LHCN-M2 (cell line): Measurements from ENCODE around the gene PKNOX2. TPM values are rescaled to one million over a fixed set of nuclear protein-coding genes. Genes with fewer than 3 reads are reported as not detected.

Experiments used
- DNase-seq: peaks from one replicate; pipeline ENCODE4 v3.0.0-alpha.2; 2012; ENCODE audit warnings: low read depth
- total RNA-seq: library from RNA; depleted of rRNA; stranded (reverse); fragments of >200 nt; gene quantifications from 2 replicates; pipeline ENCODE4 v1.2.3, GENCODE V29; 2014

PKNOX2 gene
- total RNA-seq, 1 experiment from 2014 or later, result 14.6 TPM

DNA sequence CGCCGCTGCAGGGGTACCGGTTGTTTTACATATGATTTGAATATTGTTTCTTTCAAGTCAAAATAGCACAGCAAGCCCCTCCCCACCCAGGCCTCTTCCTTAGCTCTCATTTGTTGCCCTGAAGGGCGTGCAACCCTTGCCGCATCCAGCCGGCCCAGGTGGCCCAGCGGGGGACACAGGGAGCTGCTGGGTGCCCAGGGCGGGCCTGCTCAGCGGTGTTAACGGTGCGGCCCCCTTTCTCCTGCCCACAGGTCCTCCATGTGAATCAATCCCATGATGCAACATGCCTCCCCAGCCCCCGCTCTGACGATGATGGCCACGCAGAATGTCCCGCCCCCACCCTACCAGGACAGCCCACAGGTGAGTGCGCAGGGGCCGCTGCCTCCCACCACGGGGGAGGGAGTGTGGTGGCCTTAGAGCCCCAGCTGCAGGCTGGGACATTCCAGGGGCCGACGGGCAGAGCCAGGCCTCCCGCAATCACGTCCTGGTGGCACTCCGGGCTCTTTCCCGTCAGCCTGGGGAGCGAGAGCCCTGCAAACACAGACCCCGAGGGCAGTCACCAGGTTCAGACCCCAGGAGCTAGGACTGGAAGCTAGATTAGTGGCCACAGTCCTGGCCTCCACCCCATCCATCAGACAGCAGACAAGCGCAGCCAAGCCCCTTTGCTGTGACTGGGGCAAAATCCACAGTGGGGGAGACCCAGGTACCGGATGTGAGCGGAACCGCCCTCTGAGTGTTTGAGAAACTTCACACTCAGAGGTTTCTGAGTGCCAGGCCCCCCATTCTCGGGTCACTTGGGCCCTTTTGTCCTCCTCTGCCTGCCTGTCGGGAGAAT, 186.7 kb downstream of the PKNOX2 start:
- no peak for DNase-seq

DNA sequence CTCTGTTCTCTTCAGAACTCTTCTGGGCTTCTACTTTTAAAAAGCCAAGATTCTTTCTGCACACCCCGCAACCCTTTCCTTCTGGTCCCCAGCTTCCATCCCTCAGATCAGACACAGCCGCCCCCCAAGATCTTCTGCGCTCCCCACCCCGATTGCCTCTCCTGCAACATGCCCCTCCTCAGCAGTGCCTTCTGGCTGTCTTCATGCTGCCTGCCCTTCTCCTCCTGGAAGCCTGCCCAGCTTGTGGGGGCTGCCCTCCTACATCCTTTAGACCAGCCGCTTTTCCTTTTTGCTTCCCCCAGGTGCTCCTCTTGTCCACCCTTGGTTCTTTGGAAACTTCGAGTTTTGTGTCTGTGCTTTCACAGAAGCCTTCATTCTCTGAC, 187.3 kb downstream of the PKNOX2 start:
- DNase-seq, result no peak

DNA sequence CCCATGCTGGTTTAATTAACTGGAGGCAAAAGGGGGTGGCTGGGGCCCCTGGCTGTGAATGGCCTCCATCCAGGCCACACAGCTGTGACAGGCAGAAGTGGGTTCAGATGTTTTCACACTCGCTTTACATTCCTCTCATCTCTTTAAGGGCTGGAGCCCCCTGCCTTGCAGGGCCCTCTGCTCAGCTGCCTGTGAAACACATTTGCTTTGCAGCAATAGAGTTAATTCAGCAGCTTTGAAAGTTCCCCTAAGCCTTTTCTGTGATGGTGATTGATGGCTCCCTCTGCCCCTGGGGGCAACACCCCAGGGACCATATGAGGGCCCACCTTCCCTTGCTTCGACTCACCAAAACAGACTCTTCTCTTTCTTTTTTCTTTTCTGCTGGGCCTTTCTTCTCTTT, 192.2 kb downstream of the PKNOX2 start:
- no peak for DNase-seq

DNA sequence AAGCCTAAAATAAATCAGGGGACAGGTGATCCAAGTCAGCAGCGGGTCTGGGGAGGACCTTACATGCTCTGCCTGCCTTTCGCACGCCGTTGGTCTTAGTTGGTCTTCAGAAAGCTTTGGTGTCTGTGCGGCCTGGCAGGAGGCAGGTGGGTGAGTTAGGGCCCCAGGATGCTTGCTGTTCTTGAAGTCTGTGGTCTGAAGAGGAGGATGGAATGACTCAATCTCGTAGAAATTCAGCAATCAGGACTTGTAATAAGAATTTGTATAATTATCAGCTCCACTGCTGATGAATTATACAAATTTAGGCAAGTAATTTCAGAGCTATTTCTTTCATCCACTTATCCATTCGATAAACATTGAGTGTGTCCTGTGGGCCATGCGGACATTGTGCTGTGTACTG, 193.0 kb downstream of the PKNOX2 start:
- DNase-seq, result no peak

DNA sequence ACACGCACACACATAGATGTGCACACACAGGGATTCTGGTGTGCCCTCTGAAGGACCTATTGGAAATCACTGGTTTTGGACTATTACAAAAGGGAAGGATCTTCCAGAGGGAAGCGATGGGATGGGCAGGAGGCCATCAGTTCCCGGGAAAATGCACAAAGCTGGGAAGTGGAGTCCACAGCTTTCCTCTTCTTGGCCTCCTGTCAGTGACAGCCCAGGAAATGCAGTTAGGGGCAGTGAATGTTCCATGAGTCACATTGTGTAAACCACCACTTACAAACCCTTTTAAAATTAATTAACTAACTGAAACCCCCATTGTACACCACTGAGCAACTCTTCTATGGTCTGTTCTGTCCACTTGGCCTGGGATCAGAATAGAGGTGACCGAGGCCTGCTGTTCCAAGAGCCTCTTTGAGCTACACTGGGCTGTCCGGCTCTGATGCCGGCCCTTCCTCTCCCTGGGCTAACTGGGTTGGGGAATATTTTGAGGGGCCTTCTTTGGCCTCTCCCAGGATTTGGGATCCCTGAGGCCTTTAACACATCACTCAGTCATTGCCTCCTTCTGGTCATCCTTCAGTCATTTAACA, 193.8 kb downstream of the PKNOX2 start:
- DNase-seq, result peak; percentile 44

DNA sequence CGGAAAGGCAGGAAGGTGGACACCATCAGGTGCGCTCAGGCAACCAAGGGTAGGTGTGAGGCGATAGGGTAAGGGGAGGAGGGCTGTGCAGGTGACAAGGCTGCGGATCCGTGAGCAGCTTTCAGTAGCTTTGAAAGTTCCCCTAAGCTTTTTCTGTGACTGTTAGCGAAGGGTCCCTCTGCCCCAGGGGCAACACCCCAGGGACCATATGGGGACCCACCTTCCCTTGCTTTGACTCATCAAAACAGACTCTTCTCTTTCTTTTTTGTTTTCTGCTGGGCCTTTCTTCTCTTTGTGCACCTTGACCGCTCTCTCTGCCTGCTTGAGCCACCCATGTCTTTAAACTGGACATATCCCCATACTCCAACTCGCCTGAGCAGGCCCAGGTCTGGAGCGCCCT, 194.6 kb downstream of the PKNOX2 start:
- DNase-seq, result no peak

DNA sequence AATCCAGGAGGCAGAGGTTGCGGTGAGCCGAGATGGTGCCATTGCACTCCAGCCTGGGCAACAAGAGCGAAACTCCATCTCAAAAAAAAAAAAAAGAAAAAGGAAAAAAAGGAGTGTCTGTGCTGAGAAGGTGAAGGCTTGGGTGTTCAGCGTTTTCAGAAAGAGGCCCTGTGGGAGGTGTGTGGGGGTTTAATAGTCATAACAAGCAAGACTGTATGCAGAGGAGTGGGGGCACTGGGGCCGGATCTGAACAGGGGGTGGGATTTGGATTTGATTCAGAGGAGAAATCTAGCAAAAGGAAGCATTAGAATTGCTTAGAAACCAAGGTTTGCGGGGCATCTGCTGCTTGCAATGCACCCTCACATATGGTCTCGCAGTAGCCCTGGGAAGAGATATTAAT, 195.5 kb downstream of the PKNOX2 start:
- no peak for DNase-seq

DNA sequence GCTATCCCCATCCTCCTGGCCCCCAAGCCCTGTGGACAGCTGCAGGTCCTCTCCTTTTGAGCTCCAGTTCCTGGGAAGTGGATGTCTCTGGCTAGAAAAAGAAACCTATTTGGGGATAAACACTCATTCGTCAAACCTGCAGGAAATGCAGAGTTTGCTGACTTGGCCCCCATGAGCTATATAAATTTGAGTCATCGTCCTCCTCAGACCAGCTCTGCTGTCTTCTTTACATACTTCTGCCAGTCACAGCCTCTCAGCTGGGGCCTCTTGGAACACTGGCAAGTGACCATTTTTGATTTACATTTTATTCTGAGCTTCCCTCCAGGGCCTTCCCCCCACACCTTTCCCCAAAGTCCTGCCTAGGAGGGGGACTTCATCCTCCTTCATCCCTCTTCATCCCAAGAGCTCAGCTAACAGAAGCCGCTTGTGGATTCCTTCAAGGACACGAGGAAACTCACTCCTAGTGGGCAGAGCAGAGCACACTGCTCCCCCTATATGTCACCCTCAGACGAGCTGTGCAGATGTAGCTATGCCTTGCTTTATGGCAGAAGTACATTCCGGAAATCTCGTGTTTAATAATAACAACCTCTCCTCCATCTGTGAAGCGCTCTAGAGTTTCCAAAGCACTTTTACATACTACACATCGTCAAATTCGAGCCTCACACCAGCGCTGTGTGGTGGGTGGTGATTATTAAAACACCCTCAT, 199.7 kb downstream of the PKNOX2 start:
- peak; percentile 73 for DNase-seq

DNA sequence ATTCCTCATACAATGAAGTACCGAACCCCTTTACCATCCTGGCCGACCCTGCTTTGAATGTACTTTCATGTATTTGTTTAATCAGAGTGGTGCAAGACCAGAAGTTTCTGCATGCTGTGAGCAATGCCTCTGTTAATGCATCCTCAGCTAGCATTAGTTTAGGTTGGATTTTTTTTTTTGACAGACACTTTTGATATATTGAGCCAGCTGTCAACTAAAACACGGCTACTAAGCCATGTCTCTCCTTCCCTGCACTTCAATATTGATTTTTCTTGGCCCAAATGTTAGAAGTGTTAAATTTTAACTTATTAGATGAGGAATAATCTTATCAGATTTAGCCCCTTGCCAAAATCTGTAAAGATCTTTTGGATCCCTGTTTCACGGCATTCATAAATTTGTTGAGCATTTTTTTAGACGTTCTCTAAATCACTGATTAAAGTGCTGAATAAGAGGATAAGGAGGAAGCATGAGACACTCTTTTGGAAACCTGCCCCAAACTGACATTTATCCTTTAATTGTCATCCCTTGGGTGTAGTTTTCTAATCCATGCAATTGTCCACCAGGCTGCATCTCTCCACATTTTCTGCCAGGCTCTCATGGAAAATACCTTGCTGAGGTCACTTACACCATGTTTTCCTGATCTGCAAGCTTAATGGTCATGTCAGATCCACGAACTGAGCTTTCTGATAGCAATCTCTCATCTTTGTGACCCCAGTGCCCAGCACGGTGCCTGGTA, 200.8 kb downstream of the PKNOX2 start:
- no peak for DNase-seq

DNA sequence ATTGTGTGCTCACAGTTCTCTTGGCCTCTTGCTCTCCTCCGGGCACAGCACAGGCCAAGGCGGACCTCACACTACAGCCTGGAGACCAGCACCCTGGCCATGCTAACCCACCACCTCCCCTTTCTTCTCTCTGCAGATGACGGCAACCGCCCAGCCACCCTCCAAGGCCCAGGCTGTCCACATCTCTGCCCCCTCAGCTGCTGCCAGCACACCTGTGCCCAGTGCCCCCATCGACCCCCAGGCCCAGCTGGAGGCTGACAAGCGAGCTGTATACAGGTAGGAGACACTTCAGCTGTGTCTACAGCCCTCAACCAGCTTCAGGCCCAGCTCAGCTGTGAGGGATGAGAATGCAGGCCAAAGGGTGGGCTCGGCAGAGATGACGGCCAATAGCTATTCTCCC, 203.2 kb downstream of the PKNOX2 start:
- no peak for DNase-seq

DNA sequence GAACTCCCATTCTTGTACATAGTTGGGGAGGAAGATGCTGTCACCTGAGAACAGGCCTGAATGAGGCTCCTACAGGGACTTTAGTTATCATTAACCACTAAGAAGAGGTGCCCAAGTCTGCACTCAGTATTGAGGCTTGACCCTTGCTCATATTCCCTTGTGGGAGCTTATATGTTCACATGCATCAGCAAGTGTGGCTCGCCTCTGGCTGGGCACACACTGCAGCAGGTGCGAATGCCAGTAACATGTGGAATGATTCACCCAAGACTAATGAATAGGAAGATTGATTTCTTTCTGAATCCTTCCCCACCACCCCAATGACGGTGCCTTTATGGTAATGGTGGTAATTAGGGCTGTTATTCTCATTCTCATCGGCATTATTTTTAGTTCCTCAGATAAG, 204.2 kb downstream of the PKNOX2 start:
- peak; percentile 36 for DNase-seq

DNA sequence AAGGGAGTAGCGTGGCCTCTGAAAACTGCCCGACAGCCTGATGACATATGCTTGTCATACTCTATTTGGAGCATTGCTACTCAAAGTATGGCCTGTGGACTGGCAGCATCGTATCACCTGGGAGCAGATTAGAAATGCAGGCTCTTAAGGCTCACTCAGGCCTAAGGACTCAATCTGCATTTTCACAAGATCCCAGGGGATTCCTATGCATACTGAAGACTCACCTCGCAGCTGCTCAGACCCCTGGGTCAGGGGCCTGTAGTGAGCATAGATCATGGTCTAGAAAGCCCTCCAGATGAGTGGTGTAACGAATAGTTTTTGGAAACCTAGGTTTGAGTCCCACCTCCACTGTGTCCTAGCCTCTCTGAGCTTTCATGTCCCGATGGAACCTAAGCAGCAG, 205.3 kb downstream of the PKNOX2 start:
- DNase-seq, result no peak

DNA sequence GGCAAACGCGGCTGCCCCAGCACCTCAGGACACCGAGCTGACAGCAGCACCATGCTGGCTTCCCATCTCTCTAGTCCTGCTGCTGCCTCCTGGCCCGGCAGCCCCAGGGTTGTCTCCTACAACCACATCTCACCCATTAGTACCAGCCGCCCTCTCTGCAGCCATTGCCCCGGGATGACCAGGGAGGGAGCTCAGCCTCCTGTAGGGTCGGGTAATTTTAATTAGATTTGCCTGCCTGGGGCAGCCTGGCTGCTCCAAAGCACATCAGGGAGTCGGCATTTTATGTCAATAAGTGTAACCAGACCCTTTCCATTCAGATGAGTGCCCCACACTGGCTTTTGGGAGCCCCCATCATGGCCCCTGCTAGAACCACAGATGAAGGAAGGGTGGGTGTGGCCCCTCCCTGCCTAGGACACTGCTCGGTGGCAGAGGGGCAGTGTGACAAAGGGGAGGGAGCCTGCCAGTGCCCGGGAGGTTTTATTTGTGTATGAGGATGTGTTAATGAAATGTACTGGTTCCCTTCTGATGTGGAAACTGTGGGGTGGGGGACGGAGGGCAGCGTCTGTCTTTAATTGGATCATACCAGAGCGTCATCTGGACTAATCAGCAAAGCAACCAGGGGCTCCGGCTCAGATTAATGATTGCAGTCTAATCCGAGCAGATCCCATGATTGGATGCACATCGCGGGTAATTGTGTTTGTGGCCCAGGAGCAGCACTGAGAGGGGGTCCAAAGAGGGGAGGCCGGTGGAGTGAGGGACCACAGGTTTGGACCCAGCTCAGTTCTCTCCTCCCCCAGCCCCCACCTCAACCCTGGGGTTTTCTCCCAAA, 206.2 kb downstream of the PKNOX2 start:
- DNase-seq, result no peak

DNA sequence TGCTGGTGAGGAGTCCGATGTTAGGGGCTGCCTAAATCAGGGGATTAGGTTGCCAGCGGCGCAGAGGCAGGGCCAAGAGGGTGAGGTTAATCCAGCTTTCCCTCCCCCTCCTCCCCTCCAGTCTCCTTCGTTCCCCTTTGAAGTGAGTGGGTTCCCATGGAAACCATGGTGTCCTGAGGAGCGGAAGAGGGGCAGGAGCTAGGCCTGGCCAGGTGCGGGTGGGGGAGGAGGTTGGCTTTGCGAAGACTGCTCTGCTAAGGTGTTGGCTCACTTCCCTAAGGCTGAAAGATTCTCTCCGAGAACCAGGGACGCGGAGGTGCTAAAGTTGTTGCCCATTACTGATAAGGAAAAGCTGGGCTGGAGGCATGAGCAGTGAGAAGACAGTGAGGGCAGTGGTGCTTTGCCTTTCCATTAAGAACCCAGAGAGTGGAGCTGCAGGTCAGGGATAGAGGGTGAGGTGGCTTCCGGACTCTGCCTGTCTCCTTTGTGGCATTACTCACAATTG, 206.9 kb downstream of the PKNOX2 start:
- no peak for DNase-seq

DNA sequence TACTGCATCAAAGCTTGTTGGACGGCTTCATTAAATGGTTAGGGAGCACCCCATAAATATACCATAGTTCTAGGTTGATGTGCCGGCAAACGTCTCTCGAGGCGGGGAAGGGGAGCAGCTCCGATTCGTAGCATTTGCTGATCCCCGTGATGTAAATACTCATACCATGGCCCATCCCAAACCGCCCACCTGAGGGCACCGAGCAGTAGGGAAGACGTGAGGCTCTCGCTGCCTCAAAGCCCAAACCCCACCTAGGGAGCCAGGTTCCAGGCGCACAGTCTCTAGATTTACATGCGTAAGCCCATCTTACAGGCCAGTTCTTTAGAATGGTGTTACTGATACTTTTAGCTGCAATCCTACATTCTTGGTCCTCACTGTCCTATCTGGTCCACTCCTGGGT, 207.5 kb downstream of the PKNOX2 start:
- DNase-seq, result no peak

DNA sequence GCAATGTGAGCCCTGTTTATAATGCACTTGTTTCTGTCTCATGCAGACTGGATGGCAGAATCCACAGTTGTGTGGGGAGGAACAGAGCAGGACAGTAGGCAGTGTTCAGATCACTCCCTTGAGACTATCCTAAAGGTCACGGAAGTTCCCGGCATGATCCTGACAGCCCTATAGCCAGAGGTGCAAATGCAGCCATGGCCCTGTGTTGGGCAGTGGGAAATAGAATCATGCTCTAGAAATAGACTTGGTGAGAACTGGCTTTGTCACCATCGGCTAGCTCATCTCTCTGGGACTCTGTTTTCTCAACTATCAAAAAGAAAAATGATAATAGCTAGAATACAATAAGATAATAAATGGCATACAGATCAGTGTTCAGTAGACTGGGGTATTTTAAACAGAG, 208.4 kb downstream of the PKNOX2 start:
- DNase-seq, result no peak

DNA sequence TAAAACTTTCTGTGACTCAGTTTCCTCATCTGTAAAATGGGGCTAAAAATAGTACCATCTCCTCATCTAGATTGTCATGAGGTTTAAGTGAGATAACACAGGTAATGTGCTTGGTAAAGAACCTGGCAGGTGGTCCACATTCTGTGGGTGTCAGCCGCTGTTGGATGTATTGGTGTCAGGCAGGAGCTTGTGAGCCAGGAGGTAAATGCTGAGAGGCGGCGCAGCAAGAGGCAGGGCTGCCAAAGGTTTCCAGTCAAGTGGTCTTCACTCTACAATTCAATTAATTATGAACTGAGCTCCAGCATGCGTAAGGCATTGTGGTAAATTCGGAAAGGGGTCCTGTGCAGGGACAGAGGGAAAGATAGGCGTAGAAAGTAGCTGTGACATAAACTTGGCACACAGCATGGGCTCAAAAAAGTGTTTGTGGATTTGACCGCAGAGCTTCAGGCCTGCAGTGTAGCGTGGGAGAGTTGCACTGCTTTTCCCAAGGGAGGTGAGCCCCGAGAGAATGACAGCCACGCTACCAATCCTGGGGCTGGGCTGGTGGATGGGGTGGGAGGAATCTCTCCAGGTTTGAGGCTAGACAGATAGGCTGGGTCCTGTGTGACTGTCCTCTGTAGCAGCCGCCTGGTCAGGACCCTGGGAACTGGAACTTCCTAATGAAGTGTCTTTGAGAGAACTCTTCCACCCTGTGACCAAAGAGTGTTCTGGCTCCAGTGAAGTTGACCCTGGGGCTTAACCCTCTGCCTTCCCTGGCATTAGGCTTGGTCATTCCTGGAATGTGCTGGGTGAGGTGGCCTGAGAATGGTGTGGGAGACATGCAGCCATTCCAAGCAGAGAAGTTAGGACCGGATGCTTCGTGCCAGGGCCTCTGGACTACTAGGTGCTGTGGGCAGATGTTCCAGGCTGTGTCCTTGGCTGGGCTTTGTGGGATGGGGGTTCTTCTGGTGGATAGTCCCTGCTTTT, 209.2 kb downstream of the PKNOX2 start:
- peak; percentile 61 for DNase-seq

DNA sequence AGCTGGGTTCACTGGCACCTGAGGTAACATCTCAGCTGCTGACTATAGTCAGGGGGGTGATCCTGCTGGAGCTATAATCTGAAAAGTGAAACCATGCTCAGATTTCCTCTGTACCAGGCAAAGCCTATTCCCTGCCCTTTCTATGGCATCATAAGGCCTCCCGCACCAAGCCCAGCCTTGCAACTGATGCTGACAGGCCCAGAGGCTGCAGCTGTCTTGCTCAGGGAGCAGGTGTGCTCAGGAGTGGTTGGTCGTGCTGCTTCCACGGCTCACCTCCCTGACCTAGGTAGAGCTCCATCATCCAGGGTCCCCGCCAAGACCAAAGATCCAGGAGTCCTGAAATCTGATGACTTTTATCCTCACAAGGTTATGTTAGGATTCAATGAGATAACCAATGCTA, 209.8 kb downstream of the PKNOX2 start:
- no peak for DNase-seq

DNA sequence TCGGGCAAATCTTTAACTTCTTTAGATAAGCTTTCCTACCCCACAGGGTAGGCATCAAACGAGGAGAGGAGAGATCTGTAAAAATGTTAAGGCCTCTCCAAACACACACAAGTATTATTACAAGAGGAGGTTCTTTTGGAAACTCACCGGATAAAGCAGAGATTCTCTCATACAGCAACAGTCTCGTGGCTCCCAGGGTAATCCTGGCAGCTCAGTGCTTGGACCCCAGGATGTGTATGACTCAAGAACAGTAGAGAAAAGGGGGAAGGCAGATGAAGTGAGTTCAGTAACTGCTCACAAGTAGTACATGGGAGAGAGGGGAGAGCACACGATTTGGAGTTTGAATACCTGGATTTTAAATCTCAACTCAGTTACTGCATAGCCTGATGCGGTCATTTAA, 210.6 kb downstream of the PKNOX2 start:
- no peak for DNase-seq

DNA sequence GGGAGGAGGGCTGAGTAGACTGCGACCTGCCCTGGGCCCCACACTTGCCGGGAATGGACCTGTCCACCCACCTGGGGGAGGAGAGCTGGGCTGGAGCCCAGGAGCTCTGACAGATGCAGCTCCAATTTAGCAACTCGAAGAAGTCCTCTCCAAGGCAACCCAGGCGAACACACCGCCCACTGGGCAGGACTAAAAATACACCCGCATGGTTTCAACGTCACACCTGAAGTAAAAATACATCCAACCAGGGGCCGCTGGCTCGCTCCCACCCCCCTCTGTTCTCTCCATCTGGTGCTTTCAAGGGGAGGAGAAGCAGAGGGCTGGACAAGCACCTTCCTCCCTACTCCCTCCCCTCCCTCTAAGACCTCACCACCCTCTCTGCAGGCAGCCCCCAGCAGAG, 211.6 kb downstream of the PKNOX2 start:
- DNase-seq, result no peak
